ENCODE data around the gene B9D1.
A peak's percentile ranks its signal among the peaks of the same experiment; 100 is the strongest.

B9D1 gene

DNA sequence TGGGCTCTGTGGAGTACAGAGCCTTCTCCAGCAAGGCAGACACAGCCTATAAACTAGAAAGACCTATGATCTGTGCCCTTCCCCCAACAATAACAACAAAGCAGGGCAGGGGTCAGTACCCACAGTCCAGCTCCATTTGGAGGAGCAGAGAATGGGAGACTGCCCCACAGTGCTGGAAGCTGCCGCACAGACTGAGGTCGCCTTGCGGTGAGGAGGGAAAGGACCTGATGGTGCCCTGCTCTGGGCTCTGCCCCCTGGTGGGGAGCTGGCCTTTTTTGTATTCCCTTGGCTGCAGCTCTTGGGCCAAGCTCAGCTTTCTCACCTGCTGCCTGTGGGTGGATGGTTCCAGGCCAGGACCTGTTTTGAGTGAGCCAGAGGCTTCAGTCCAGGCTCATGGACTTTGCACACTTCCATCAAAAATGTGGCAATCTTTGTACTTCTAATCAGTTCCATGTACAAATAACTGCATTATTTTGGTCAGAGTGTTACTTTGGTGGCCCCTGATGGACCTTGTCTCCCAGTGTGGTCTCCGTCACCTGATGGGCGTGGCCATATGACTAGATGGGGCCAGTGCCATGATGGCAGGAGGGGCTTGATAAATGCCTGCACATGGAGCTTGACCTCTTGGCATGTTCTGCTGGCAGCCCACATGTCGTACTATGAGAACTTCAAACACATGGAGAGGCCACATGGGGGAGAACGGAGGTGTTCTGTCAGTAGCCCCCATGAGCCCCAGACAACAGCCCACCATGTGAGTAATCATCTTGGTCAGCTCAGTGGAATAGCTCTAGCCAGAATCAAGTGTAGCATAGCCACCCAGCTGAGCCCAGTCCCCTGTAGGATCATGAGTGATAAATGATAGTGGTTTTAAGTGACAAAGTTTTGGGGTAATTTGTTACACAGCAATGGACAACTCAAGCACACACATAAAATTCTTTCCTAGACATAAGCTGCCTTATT is 24.2 kb downstream of the B9D1 start:
- peak; percentile 26 to 35 (median 31) for DNase-seq (ENCODE audit: low read depth in 3 of 3)

DNA sequence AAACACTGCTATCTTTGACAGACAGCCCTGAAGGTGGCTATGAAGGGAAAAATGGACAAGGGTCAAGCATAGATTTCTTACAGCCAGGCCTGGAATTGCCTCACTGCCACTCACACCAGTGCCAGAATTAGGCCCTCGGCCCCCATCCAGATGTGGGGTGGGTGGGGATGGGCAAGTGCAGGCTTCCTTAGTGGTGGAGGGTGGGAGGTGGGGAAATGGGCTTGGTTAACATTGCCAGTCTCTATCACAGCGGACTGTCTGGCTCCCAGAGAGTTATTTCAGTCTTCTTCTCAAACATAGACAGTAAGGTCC is 24.9 kb downstream of the B9D1 start:
- no peak for DNase-seq (ENCODE audit: low read depth in 3 of 3)

DNA sequence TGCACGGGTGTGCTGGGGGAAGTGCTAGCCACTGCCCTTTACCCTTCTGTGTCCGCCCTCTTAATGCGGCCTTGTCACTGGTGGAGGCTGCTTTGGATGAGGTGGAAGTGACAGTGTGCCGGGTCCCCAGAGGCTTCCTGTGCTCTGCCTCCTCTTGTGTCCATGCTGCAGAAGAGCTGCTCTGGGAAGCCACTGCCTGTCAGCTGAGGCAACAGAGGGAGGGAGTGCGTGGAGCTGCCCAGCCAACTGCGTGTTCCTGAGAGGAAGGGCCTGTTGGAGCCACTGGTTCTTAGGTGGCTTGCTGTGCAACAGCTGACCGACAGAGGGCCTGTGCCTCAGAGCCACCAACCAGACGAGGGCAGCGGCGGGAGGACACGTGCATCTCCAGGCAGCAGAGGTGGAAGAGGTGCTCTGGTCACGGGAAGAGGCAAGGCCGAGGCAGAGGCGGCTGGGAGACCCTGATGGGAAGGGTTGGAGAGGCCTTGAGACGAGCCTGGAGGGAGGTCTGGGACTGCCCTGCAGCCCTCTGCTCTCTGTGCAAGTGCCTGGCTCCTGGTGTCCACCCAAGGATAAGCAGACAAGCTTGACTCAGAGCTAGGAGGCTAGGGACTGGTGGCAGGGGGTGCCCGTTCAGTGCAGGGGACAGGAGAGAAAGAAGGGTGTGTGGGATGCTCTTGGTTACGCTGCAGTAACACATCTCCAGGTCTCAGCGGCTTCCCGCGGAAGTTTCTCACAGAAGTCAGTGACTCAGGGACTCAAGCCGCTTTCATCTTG is 25.4 kb downstream of the B9D1 start:
- DNase-seq (ENCODE audit: low read depth in 3 of 3), result no peak

DNA sequence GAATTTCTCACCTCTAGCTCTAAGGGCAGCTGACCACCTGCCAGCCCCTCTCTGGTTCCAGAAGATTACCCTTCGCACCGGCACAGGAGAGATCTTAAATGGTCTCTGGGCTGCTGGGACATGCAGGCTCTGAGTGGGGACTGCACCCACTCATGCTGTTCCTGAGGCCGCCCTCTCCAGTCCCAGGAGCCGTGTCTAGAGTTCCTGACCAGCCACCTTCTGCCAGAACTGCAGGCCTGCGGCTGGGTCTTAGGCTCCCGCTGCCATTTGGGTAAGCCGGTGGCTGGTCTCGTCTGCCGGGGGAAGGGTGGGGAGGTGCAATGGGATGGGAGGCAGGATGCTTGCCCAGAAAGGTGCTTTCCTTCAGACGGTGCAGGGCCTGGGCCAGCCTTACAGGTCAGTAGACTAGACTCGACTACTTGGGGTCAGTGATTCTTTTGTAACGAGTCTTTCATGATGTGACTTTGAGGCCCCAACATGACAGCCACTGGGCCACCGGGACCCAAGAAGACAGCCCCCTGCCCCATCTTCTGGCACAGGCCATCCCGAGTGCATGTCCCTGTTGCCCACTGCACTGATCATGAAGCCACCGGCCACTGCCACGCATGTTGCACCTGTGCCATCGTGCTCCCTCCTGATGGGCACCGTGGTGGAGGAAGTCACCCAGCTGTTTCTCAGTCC is 26.4 kb downstream of the B9D1 start:
- DNase-seq (ENCODE audit: low read depth in 3 of 3), result no peak

DNA sequence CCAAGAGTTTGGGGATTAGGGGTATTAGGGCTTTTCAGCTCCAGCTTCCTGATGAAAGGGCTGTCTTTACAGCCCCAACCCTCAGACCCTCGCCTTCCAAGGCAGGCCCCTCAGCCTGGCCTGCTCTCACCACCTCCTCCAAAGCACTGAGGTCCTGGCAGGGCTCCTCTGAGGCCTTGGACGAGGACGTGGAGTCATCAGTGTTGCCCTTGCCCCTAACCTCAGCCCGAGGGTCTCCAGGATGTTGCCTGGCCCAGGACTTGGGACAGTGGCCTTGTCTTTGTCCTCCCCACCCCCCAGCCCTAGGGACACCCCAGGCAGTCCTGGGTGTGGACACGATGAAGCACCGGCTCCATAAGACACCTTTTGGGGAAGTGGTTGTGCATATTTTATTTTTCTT is 28.2 kb downstream of the B9D1 start:
- DNase-seq (ENCODE audit: low read depth in 3 of 3), result no peak

DNA sequence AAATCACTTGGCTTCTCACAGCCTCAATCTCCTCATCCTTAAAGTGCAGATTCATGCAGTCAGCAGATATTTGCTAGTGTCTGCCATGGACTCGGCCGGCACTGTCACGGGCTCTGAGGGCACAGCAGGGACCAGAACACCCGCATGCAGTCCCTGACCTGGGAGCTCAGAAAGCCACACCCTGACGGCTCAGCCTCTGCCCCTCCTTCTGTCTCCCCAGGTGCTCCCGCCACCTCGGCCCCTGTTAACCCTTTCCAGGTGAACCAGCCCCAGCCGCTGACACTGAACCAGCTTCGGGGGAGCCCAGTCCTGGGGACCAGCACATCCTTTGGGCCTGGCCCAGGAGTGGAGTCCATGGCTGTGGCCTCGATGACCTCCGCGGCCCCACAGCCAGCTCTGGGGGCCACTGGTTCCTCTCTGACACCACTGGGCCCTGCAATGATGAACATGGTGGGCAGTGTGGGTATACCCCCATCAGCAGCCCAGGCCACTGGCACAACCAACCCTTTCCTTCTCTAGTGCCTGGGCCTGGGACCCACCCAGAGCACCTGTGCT is 28.7 kb downstream of the B9D1 start:
- DNase-seq (ENCODE audit: low read depth in 3 of 3), result no peak

DNA sequence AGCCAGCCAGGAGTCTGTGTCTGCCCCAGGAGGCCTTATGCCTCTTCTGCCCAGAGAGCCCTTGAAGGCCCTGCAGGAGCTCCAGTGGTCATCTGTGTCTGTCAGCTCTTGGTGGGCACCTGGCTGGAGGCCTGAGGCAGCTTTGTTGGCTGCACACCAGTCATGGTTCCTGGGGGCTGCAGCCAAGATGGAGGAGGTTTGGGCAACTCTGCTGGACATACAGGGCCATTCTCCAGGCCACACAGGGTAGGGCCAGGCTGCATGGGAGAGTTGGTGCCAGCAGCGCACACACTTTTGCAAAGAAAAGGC is 29.4 kb downstream of the B9D1 start:
- no peak for DNase-seq (ENCODE audit: low read depth in 3 of 3)

DNA sequence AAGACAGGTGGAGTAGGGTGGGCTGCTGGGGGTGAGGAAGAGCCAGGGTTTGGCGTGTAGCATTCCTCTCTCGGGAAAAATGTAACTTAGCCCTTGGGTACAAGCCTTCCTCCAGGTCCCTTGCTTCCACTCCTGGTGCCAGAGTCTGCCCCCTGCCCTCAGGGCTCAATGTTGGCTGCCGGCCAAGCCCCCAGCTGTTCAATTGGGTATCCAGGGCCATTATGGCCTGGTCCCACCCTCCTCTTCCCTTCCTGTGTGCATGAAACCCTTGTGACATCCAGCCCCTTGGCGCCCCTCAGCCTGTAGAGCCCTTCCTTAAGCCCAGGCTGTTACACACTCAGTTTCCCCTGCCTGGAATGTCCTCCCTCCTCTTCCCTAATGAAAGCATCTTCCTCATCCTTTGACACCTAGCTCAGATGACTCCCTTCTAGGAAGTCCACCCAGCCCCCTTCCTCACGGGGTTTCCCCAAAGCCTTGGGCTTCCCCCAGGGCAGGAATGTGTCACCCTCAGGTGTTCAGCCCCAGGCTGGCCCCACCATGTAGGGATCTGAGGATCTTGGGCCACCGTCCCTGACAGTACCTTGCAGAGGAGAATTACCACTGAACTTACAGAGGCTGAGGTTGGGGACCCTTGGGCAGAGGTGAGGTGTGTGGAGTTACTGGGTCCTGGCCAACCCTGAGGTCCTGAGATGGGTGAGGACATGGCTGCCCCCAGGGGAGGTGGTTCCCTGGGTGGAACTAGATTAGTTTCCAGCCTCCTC is 30.0 kb downstream of the B9D1 start:
- no peak for DNase-seq (ENCODE audit: low read depth in 3 of 3)

DNA sequence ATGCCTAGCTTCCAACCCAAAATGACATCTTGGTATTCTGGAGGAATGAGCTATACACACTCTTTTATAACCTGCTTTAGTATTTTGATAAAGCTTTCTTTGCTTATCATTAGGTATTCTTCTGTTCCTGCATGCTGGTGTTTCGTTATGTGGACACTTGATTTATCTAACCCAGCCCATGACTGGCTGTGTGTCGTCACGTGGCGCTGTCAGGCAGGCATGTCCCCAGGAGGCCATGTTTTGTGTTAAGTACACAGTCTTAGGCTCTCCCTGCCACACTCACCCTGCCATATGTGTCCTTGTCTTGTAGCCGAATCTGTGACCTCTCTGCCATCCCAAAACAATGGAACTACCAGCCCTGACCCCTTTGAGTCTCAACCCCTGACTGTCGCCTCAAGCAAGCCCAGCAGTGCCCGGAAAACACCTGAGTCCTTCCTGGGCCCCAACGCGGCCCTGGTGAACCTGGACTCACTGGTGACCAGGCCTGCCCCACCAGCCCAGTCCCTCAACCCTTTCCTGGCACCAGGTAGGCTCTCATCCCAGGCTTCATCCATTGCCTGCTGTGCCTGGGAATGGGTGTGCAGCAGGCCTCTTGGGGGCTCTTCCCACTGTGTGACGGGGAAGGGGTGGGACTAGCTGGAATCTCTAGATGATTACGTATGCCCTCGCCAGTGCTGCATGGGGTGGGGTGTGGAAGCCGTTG is 30.8 kb downstream of the B9D1 start:
- no peak for DNase-seq (ENCODE audit: low read depth in 3 of 3)

DNA sequence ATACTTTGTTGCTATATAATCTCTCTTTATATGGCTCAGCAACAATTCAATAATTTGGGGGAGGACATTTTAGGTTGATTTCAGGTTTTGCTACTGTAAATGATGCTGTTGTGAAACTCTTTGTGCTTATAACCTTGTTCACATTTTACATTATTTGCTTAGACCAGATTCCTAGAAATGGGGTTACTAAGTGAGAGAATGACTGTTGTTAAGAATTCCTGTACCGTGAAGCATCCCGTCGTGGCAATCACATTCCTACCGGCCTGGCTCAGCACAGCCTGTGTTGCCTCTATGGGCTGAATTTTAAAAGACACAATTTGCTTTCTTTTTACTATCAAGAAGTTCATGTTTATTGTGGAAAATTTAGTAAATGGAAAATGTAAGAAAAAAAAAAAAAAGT is 31.4 kb downstream of the B9D1 start:
- no peak for DNase-seq (ENCODE audit: low read depth in 3 of 3)

DNA sequence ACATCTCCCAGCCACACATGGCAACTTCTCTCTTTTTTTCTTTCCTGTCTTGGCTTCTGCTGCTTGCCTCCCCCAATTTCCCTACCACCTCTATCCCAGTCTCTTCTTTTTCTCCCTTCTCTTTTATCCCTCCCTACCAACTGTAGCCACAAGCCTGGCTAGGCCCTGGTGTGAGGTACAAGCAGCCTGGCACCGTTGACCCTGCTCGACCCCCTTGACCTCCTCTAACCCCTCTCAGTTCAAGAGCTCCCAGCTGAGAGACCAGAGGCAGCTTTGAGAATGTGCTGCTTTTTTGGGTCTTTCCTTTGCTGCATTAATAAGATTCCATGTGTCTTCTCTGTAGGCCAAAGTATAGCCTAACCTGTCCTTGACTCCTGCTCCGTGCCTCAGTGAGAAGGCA is 32.3 kb downstream of the B9D1 start:
- no peak for DNase-seq (ENCODE audit: low read depth in 3 of 3)

DNA sequence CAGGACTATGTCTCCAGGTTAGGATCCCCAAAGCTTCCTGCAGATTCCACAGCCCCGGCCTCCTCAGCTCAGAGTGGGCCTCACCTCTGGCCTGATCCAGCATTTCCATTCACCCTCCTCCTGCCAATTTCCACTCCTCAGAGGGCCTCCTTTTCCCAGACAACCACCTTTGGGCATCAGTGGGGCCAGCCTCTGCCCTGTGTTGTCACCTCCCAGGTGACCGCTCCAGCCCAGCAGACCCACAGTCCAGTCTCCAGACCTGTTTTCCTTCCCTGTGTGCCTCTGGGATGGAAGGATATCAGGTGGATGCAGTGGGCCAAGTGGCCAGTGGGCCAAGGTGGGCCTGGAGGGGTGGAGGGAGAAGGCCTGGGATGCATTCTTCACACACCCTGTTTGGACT is 32.7 kb downstream of the B9D1 start:
- DNase-seq (ENCODE audit: low read depth in 3 of 3), result no peak

DNA sequence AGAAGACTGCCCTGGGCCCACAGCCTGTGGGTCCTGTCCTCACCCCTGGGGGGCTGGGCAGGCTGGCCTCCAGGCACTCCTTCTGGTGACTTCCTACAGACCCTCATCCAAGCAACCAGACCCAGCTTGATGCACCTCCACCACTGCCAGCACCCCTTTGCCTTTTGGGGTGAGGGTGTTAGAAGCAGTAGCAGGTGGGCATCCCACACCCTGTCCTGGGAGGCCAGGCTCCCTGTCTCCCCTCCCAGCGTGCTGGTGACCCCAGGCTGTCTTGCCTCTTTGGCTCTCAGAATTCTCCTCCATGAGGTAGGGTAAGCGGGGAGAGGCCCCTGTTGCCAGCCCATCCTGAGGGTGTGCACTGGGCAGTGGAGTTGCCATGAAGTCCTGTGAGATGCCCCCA is 33.4 kb downstream of the B9D1 start:
- no peak for DNase-seq (ENCODE audit: low read depth in 3 of 3)

DNA sequence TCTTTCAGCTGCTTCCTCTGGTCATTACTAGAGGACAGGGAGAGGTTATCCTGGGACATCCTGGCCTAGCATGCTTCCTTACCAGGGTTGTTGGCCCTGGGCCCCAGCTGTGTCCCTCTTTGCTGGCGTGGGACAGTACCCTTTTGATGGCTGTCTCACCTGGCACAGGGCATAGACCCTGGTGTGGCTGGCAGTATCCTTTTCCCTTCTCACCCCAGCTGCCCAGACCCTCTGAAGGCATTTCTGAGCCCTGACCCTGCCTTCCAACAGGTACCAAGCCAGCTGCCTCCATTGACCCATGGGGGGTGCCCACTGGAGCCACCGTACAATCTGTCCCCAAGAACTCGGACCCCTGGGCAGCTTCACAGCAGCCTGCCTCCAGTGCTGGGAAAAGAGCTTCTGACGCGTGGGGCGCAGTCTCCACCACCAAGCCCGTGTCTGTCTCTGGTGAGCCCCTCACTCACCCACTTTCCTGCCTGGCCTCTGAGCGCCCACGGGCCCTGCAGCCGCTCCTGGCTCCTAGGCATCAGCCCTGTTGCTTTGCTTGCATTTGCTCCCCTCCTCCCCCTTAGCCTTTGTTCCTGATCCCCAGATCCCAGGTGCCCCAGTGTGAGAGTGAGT is 34.0 kb downstream of the B9D1 start:
- DNase-seq (ENCODE audit: low read depth in 3 of 3), result no peak

DNA sequence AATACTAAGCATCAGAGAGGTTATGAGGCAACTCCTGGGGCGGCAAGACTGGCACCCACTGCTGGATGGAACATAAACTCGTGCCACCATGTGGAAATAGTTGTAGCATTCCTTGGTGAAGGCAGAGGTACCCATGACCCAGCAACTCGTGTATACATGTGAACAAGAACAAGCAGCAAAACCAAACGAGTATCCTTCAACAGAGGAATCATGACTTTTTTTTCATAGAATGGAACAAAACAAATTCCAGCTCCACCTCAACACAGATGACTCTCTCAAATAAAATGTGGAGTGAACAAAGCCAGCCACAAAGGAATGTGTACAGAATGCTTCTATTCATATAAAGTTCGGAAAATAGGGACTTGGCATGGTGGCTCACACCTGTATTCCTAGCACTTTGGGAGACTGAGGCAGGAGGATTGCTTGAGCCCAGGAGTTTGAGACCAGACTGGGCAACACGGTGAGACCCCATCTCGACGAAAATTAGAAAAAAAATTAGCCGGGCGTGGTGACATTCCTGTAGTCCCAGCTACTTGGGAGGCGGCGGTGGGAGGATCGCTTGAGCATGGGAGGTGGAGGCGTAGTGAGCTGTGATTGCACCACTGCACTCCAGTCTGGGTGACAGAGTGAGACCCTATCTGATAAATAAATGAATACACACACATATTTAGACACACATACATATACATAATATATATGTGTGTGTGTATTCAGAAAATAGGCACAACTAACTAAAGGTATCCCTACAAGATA is 35.3 kb downstream of the B9D1 start:
- DNase-seq (ENCODE audit: low read depth in 3 of 3), result no peak

DNA sequence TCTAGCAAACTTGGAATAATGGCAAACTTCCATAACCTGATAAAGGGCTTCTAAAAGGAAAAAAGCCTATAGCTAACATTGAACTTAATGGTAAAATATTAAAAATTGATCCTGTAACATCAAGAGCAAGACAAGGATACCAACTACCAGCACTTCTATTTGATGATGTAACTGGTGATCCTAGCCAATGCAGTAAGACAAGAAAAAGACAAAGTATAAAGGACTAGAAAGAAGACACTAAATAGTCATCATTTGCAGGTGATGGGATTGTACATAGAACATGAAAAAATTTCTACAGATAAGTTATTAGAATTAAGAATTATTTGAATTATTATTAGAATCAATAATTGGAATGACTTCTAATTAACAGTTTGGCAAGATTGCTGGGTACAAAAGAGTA is 37.0 kb downstream of the B9D1 start:
- DNase-seq (ENCODE audit: low read depth in 3 of 3), result no peak

DNA sequence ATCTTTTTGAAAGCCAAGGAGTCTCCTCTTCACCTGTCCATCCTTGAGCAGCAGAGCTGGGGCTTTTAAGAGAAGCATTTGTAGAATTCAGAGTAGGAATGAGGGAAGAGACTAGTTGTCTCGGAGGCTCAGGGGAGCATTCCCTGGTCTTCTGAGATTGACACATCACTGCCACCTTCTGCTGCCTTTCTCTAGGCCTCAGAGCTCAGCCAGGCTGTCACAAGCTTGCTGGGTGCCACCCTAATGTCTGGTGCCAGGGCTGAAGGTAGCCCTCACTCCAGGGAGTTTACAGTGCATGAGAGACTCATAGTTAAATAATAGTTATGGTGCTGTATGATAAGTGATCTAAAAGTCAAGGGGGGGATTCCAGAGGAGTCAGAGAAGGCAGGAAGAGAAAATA is 39.7 kb downstream of the B9D1 start:
- no peak for DNase-seq (ENCODE audit: low read depth in 3 of 3)

DNA sequence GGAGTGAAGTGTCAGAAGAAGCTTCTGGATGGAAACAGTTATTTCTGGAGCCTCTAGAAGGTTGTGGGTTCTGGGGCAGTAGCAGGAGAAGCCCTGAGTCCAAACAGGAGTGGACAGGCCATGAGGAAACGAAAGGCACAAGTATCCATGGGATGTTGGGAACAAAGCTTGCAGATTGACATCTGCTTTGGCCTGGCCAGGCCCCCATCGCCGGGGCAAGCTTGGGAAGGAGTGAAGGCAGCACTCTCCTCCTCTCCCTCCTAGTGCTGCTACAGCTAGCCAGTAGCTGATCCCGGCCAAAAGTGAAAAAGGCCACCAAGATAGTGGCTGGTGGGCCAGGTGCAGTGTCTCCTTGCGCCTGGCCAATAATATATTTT is 40.4 kb downstream of the B9D1 start:
- DNase-seq (ENCODE audit: low read depth in 3 of 3), result no peak

DNA sequence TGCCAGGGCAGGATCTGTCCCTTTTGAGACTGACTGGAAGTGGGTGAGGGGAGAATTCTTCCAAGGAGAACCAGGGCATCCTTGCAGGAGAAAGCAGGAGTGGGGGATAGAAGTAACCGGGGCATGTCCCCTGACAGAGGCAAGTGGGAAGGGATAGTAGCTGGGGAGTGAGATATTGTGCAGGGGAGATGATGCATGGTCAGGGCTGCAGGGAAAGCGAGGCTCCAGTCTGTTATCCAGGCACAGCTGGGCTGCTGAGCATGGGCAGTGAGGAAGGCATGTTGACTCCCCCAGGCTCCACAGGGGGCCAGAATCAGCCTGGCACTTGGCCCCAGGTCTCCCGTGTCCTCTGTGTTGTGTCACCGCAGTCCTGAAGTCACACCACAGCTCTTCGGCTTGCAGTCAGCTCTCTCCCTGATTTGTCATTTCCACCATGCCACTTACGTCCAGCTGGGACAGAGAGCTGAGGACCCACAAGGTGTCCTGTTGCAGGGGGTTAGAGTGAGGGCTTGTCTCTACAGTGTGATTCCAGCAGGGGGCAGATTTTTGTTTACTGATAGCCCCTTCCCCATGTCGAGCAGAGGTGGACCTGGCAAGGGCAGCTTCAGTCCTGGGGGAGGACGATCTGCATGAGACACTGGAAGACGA is 40.9 kb downstream of the B9D1 start:
- no peak for DNase-seq (ENCODE audit: low read depth in 3 of 3)

DNA sequence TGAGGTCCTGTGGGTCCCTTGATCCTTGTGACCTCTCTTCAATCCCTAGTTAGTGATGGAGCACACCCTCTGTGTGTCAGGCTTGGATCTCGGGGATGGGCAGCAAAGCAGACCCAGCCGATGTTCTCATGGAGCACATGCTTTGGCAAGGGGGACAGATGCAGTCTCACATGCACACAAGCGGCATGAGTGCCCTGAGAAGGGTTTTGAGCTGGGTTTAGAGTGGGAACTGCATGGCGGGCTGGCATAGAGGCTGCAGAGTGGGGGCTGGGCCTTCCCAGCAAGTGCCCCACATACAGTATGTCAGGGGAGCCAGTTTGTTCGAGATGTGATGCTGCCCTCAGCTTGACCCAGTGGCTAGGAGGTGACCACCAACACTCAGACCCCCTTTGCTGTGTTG is 41.6 kb downstream of the B9D1 start:
- DNase-seq (ENCODE audit: low read depth in 3 of 3), result no peak

Data from stimulated activated CD4-positive, alpha-beta T cell treated with anti-CD3 and anti-CD28 coated beads, TNF-alpha, amount 100 ng/mL, for 4 hours (primary cell).